Activated CD8-positive, alpha-beta T cell treated with anti-CD3 and anti-CD28 coated beads for 36 hours (primary cell): ENCODE measurements around the gene ARG2. TPM values are rescaled to one million over a fixed set of nuclear protein-coding genes. Genes with fewer than 3 reads are reported as not detected.

Experiments used
- ATAC-seq: fragments of 200-7000 bp; cut with Tn5 transposase; one replicate; pipeline ENCODE4 v1.10.0; 2021; ENCODE audit warnings: mild to moderate bottlenecking, moderate library complexity
- CTCF ChIA-PET: fragments of 350-600 bp; sonication (Branson Sonifier 250); formaldehyde crosslinking; loops from one replicate; lab custom pipeline; 2021; ENCODE audit warnings: antibody characterized with exemption; lab: Charles Lee
- POLR2A ChIA-PET: fragments of 350-600 bp; sonication (Branson Sonifier 250); formaldehyde crosslinking; loops from one replicate; lab custom pipeline; 2021; ENCODE audit warnings: antibody characterized with exemption; lab: Charles Lee
- DNase-seq: peaks from one replicate; pipeline ENCODE4 v3.0.0-alpha.2; 2020
- H3K27ac Mint-ChIP-seq: one replicate; pipeline ENCODE4 v1.8.0; 2021; ENCODE audit warnings: mild to moderate bottlenecking, mixed read lengths
- H3K27me3 Mint-ChIP-seq: one replicate; pipeline ENCODE4 v1.8.0; 2021; ENCODE audit warnings: mixed read lengths
- H3K36me3 Mint-ChIP-seq: one replicate; pipeline ENCODE4 v1.8.0; 2021; ENCODE audit warnings: low read depth, mixed read lengths
- H3K4me1 Mint-ChIP-seq: one replicate; pipeline ENCODE4 v1.8.0; 2021; ENCODE audit warnings: low read depth, mixed read lengths
- H3K4me3 Mint-ChIP-seq: one replicate; pipeline ENCODE4 v1.8.0; 2021; ENCODE audit warnings: mild to moderate bottlenecking, moderate library complexity, mixed read lengths
- H3K9me3 Mint-ChIP-seq: one replicate; pipeline ENCODE4 v1.8.0; 2021; ENCODE audit warnings: mixed read lengths
- intact Hi-C: fragments of 100-400 bp; cut with micrococcal nuclease; formaldehyde crosslinking; loops from one replicate; pipeline ENCODE4 v1.10.0; 2022
- total RNA-seq, 2 experiments: library from RNA; stranded (reverse); gene quantifications; one replicate each; pipeline ENCODE4 v1.2.3, GENCODE V29; 2021
- TF ChIP-seq, protein P1 (sequence below): fragments of 200-600 bp; IDR thresholded peaks from one replicate; pipeline ENCODE4 v1.8.0; 2022; ENCODE audit warnings: antibody characterized with exemption, mild to moderate bottlenecking

ARG2 gene
- total RNA-seq, 2 experiments from 2014 or later = 9.9 TPM

DNA sequence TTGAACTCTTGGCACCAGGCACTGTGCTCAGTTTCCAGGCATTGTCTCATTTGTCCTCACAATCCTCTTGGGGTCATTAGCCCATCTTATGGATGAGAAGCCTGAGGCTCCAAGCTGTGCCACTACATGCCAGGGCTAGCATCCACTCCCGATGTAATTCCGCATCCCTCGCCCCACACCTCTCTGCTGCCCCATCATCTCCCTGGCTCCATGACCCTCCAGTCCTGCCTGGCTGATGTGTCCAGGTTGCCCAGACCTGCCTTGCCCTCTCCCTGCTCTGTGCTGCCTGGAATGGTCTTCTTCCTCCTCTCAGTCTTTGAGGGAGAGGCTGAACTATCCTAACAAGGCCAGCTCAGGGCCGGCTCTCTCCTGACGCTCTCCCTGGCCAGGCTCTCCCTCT is 47.1 kb upstream of the ARG2 start:
- DNase-seq (no peak), ATAC-seq (no peak)
- Mint-ChIP-seq H3K36me3 (no peaks in the 10 kb centered on the region), H3K9me3 (no peaks in the 10 kb centered on the region), H3K27me3 (no peaks in the 10 kb centered on the region), H3K27ac (no peak overlapping the region), H3K4me3 (no peak overlapping the region), H3K4me1 (peaks cover 3% of the 10 kb centered on the region)
- TF ChIP-seq, protein P1, sequence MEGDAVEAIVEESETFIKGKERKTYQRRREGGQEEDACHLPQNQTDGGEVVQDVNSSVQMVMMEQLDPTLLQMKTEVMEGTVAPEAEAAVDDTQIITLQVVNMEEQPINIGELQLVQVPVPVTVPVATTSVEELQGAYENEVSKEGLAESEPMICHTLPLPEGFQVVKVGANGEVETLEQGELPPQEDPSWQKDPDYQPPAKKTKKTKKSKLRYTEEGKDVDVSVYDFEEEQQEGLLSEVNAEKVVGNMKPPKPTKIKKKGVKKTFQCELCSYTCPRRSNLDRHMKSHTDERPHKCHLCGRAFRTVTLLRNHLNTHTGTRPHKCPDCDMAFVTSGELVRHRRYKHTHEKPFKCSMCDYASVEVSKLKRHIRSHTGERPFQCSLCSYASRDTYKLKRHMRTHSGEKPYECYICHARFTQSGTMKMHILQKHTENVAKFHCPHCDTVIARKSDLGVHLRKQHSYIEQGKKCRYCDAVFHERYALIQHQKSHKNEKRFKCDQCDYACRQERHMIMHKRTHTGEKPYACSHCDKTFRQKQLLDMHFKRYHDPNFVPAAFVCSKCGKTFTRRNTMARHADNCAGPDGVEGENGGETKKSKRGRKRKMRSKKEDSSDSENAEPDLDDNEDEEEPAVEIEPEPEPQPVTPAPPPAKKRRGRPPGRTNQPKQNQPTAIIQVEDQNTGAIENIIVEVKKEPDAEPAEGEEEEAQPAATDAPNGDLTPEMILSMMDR = no peak
- ChIA-PET POLR2A (interaction anchor here (1.0 kb wide), 1 partner anchor 145 kb away, joined by 3 read pairs; no protein-coding TSS in a partner anchor), CTCF (interaction anchor here (1.0 to 6.9 kb wide), 17 partner anchors 8 to 168 kb away, joined by 3 to 199 read pairs (median 19); partner anchors contain the start of genes PIGH, PLEK2 and PLEKHH1)
- intact Hi-C loops = no loop called here

DNA sequence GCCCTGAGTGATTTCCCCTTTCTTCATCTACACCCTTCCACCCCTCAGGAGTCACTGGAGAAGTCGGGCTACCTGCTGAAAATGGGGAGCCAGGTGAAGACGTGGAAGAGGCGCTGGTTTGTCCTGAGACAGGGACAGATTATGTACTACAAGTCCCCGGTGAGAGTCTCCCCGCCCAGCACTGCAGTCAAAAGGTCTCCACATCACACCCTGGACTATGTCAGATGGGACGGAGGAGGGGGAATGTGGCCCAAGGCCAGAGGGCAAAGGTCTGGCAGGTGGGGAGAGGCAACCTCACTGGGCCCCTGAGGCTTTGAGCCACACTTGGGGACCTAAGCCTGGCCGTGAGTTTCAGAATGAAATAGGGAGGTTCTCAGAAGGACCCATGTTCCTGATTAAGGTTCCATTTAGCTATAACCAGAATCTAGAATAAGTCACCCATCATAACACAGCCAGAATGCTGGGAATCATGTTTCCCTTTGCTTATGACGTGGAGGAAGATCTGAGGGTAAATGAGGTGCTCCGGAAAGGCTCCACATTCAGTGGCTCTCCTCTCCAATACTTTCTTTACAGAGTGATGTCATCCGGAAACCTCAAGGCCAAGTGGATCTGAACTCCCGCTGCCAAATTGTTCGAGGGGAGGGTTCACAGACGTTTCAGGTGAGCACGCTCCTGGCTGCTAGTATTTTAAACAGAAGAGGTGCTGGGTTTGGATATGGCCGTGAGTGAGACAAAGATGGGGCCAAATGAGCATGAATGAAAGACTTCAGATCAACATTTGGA is 46.3 kb upstream of the ARG2 start:
- Mint-ChIP-seq H3K27me3 (no peaks in the 10 kb centered on the region), H3K27ac (no peak overlapping the region), H3K4me1 (peaks cover 3% of the 10 kb centered on the region), H3K9me3 (no peaks in the 10 kb centered on the region), H3K4me3 (no peak overlapping the region), H3K36me3 (no peaks in the 10 kb centered on the region)
- no peak for ATAC-seq
- no peak for DNase-seq
- TF ChIP-seq, protein P1 = no peak
- POLR2A ChIA-PET = no interaction called here
- CTCF ChIA-PET = interaction anchor here (2.2 to 6.9 kb wide), 4 partner anchors 19 to 144 kb away, joined by 11 to 199 read pairs (median 77); partner anchors contain the start of gene PLEKHH1
- intact Hi-C loops = no loop called here

DNA sequence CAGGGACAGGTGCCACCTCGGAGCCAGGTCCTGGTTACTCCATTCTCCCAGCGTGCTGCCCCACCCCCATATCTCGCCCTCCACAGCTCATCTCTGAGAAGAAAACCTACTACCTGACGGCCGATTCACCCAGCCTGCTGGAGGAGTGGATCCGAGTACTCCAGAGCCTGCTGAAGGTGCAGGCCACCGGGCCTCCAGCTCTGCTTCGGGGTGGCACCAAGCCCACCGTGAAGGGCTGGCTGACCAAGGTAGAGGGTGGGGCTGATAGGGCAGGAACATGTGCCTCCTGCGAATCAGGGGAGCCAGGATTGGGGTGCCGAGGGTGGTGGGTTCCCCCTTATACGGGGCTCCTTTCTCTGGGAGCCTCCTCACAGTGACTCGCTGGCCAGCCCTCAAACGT is 45.6 kb upstream of the ARG2 start:
- ChIA-PET CTCF (interaction anchor here (4.5 to 6.9 kb wide), 3 partner anchors 42 to 145 kb away, joined by 50 to 199 read pairs (median 104); partner anchors contain the start of gene PLEKHH1), POLR2A (no interaction called here)
- Mint-ChIP-seq H3K27ac (no peak overlapping the region), H3K36me3 (no peaks in the 10 kb centered on the region), H3K9me3 (no peaks in the 10 kb centered on the region), H3K4me1 (peaks cover 3% of the 10 kb centered on the region), H3K27me3 (no peaks in the 10 kb centered on the region), H3K4me3 (no peak overlapping the region)
- ATAC-seq = no peak
- DNase-seq = no peak
- intact Hi-C loops = no loop called here
- TF ChIP-seq, protein P1 = no peak

DNA sequence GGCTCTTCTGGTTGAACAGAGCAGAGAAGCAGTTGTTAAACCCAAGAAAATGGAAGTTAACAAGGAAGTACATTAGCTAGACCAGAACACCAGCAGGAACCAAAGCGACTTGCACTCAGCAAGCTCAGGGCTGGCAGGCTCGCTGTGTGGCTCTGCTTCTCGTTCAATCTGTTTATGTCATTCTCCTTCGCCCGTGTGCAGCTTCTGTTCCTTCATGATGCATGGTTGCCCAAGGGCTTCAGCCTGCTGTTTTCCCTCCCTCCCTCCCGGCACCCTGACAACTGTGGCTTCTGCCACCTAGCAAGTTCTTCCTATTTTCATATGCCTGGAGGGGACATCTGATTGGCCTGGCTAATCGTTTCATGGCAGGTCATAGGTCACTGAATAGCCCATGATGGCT is 44.9 kb upstream of the ARG2 start:
- ChIA-PET CTCF (no interaction called here), POLR2A (no interaction called here)
- H3K4me3 Mint-ChIP-seq = no peak overlapping the region
- H3K36me3 Mint-ChIP-seq = no peaks in the 10 kb centered on the region
- H3K27ac Mint-ChIP-seq = no peak overlapping the region
- peaks cover 3% of the 10 kb centered on the region for H3K4me1 Mint-ChIP-seq
- no peak for DNase-seq
- TF ChIP-seq, protein P1 = no peak
- ATAC-seq = no peak
- H3K27me3 Mint-ChIP-seq = no peaks in the 10 kb centered on the region
- no peaks in the 10 kb centered on the region for H3K9me3 Mint-ChIP-seq
- intact Hi-C loops = no loop called here

DNA sequence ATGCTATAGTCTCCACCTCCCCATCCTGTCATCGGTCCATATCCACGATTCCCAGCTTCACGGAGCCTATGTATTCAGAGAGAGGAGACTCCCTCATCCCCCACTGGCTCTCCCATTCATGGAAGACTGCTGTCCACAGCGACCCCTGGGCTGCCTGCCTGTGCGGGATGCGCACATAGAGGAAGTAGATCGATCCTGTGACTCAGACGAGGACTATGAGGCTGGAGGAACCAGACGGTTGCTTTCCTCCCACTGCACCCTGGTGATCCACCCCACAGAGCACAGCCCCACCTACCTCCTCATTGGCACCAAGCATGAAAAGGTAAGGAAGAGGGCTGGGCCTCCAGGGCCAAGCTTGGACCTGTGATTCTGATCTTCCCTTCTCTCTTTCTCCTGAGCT is 44.0 kb upstream of the ARG2 start:
- Mint-ChIP-seq H3K4me1 (peaks cover 3% of the 10 kb centered on the region), H3K27ac (no peak overlapping the region), H3K9me3 (no peaks in the 10 kb centered on the region), H3K27me3 (no peaks in the 10 kb centered on the region), H3K36me3 (no peaks in the 10 kb centered on the region), H3K4me3 (no peak overlapping the region)
- CTCF ChIA-PET = interaction anchor here (1.0 to 3.9 kb wide), 5 partner anchors 23 to 151 kb away, joined by 3 to 20 read pairs (median 3); no protein-coding TSS in a partner anchor
- TF ChIP-seq, protein P1 = no peak
- intact Hi-C loops = no loop called here
- DNase-seq (no peak), ATAC-seq (no peak)
- POLR2A ChIA-PET = no interaction called here
